ENCODE data around the gene GRM7. TPM values are rescaled to one million over a fixed set of nuclear protein-coding genes. Genes with fewer than 3 reads are reported as not detected.

GRM7 gene
- total RNA-seq, 1 experiment from 2014 or later: not detected

GRCh38 chr3:7272203-7272602, 411.3 kb downstream of the GRM7 start:
- Histone ChIP-seq H3K9me3 (ENCODE audit: low read length) (peaks cover 32% of the 10 kb centered on the region), H3K9ac (ENCODE audit: low read length) (no peak overlapping the region), H3K79me2 (ENCODE audit: low read length) (no peaks in the 10 kb centered on the region), H3F3A (ENCODE audit: low read length, unreplicated experiment) (no peaks in the 10 kb centered on the region), H3K4me1 (ENCODE audit: insufficient read depth, low read length) (no peaks in the 10 kb centered on the region), H3K27me3 (ENCODE audit: low read length) (no peaks in the 10 kb centered on the region), H3K4me2 (ENCODE audit: low read length) (no peak overlapping the region), H3K36me3 (ENCODE audit: low read depth, low read length) (no peaks in the 10 kb centered on the region), H2AFZ (ENCODE audit: low read length) (no peak overlapping the region), H4K20me1 (ENCODE audit: low read length) (no peaks in the 10 kb centered on the region), H3K27ac (ENCODE audit: low read length) (no peak overlapping the region), H3K4me3 (ENCODE audit: low read length) (no peak overlapping the region), H3K9me2 (replicated peaks; ENCODE audit: low read length) (no peaks in the 10 kb centered on the region)
- intact Hi-C loops (cut with micrococcal nuclease): no loop called here
- BruUV-seq (replicated peaks): no TSS peak
- DNase-seq (no peak), ATAC-seq (no peak)
- ChIA-PET CTCF (no interaction called here), POLR2A (ENCODE audit: unreplicated experiment) (no interaction called here)
- no peak for TF ChIP-seq EZH2phosphoT487 (IDR thresholded peaks at IDR 0.05; ENCODE audit: borderline replicate concordance, low read length)
- TF ChIP-seq EZH2 (IDR thresholded peaks at IDR 0.05; ENCODE audit: low read length, unreplicated experiment): no peak
- TF ChIP-seq CTCF (conservative IDR thresholded peaks at IDR 0.05; ENCODE audit: low read depth, low read length): no peak

- H3K27me3 ChIP-seq (ENCODE audit: low read length): no peaks in the 10 kb centered on the region
- ChIA-PET CTCF (no interaction called here), POLR2A (ENCODE audit: unreplicated experiment) (no interaction called here)
- no peak overlapping the region for H3K4me2 ChIP-seq (ENCODE audit: low read length)
- H3K27ac ChIP-seq (ENCODE audit: low read length): no peak overlapping the region
- H3K9me3 ChIP-seq (ENCODE audit: low read length): peaks cover 31% of the 10 kb centered on the region
- H3K9me2 ChIP-seq (replicated peaks; ENCODE audit: low read length): no peaks in the 10 kb centered on the region
- no peaks in the 10 kb centered on the region for H3K4me1 ChIP-seq (ENCODE audit: insufficient read depth, low read length)
- BruUV-seq (replicated peaks): no TSS peak
- DNase-seq (no peak), ATAC-seq (no peak)
- H3K36me3 ChIP-seq (ENCODE audit: low read depth, low read length): no peaks in the 10 kb centered on the region
- no peaks in the 10 kb centered on the region for H4K20me1 ChIP-seq (ENCODE audit: low read length)
- H3K79me2 ChIP-seq (ENCODE audit: low read length): no peaks in the 10 kb centered on the region
- no peak overlapping the region for H2AFZ ChIP-seq (ENCODE audit: low read length)
- intact Hi-C loops (cut with micrococcal nuclease): no loop called here
- H3F3A ChIP-seq (ENCODE audit: low read length, unreplicated experiment): no peaks in the 10 kb centered on the region
- TF ChIP-seq EZH2 (IDR thresholded peaks at IDR 0.05; ENCODE audit: low read length, unreplicated experiment): no peak
- no peak for TF ChIP-seq EZH2phosphoT487 (IDR thresholded peaks at IDR 0.05; ENCODE audit: borderline replicate concordance, low read length)
- TF ChIP-seq CTCF (conservative IDR thresholded peaks at IDR 0.05; ENCODE audit: low read depth, low read length): no peak
- H3K9ac ChIP-seq (ENCODE audit: low read length): no peak overlapping the region
- no peak overlapping the region for H3K4me3 ChIP-seq (ENCODE audit: low read length)
Observed at GRCh38 chr3:7275396-7275795, 414.5 kb downstream of the GRM7 start.

DNA sequence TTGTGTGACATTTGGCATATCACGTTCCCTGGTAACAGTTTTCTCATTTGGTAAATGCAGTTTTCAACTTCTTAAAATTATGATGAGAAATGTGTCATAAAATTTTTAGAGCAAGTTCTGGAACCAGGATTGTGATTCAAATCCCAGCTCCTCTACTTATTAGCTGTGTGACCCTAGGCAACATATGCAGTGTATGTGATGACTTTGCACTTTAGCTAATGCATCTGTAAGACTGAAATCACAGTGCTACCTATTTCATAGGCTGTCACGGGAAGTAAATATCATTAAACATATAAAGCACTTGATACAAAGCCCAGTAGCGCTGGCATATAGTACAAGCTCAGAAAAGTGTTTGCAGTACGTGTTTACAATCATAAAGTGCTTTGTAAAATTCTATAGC, 419.4 kb downstream of the GRM7 start:
- intact Hi-C loops (cut with micrococcal nuclease): no loop called here

More for the DNA sequence above, 419.4 kb downstream of the GRM7 start:
- ATAC-seq (no peak), DNase-seq (no peak)
- Histone ChIP-seq H3K9me2 (replicated peaks; ENCODE audit: low read length) (no peaks in the 10 kb centered on the region), H3K27ac (ENCODE audit: low read length) (no peak overlapping the region), H3K9ac (ENCODE audit: low read length) (no peak overlapping the region), H3K4me2 (ENCODE audit: low read length) (no peak overlapping the region), H3K9me3 (ENCODE audit: low read length) (0 out of 2 replicates have a peak, but pooled peaks cover 14% of the 10 kb centered on the region), H4K20me1 (ENCODE audit: low read length) (no peaks in the 10 kb centered on the region), H3K4me3 (ENCODE audit: low read length) (no peak overlapping the region), H3K36me3 (ENCODE audit: low read depth, low read length) (no peaks in the 10 kb centered on the region), H3K4me1 (ENCODE audit: insufficient read depth, low read length) (no peaks in the 10 kb centered on the region), H3K79me2 (ENCODE audit: low read length) (no peaks in the 10 kb centered on the region), H3F3A (ENCODE audit: low read length, unreplicated experiment) (no peaks in the 10 kb centered on the region), H3K27me3 (ENCODE audit: low read length) (no peaks in the 10 kb centered on the region), H2AFZ (ENCODE audit: low read length) (no peak overlapping the region)
- CTCF ChIA-PET: no interaction called here
- POLR2A ChIA-PET (ENCODE audit: unreplicated experiment): no interaction called here
- no peak for TF ChIP-seq EZH2 (IDR thresholded peaks at IDR 0.05; ENCODE audit: low read length, unreplicated experiment)
- BruUV-seq (replicated peaks): no TSS peak

All from PC-3 (cell line).